NCI-H2081 (cell line): ENCODE results near the gene ANKDD1B.

Experiments used
- DNase-seq, 2 experiments: peaks; one replicate each; lab custom pipeline; 2025; lab: John Stamatoyannopoulos, UW

ANKDD1B gene

GRCh38 chr5:75707911-75708509 is 96.8 kb downstream of the ANKDD1B start:
- DNase-seq, result no peak

- DNase-seq, result no peak
These were observed 99.4 kb downstream of the ANKDD1B start for GRCh38 chr5:75710637-75711036.

DNA sequence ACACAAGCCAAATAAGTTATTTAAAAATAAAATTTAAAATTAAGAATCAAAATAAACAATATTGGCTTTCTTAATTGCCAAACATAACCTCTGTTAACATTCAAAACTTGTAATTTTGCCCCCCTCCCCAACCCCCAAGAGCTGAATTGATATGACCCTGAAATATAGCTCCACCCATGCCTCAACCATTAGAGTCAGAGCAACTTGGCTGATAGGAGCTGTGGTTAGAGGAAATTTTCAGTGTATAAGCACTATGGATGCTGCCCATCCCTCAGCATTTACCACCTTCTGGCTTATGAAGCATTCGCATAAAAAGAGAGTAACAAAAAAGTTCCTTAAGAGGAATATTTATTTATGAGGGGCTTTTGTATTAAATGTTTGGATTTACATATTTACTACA is 99.9 kb downstream of the ANKDD1B start:
- no peak for DNase-seq

GRCh38 chr5:75712091-75712490 is 100.8 kb downstream of the ANKDD1B start:
- no peak for DNase-seq

DNA sequence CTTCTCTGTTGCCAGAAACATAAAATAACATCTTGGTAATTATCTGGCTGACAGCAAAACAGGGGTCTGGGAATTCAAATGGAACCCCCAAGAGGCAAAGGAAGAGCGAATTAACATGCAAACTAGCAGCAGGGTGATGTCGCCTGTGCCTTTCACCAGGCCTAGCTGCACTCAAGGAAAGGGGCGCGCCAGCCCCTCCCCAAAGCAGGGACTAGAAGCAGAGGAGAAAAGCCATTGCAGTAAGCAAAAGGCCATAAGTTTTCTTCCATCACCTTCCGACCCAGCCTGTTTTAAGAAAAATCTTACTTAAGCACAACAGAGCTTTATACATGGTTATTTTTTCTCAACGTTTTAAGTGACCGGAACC is 105.4 kb downstream of the ANKDD1B start:
- peak in 1 of 2 experiments; percentile 25 for DNase-seq

DNA sequence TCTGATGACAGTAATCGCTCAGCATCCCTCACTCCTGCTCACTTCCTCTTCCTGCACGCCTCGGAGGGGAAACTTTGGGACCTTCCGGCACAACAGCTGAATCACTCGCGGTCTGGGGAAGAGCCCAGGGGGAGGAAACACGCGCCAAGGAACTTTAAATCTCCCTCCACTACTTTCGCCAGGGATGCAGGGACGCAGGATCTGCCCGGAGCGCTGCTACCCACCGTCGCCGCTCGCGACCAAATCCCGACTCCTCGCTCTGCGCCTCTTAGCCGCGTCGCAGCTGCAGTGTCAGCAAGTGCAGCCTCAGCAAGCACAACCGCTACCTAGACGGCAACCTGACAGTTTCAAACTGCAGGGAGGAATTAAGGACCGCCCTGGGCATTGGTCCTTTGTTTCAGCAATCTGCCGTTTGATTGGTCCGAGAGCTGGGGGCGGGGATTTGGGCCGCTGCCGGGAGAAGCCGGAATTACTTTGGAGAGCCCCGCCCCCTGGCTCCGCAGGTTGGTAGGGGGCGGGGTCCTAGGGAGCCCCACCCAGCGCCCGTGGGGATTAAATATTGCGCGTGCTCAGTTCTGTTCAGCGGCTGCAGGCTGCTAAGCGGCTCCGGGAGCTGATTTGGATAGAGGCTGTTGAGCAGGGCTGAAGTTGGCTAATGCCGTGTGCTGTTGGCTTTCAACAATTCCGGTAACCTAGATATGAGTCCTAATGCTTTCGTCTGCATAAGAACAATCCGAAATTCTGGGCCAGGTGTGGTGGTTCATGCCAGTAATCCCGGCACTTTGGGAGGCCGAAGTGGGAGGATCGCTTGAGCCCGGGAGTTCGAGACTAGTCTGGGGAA is 106.0 kb downstream of the ANKDD1B start, which contains the start of gene POC5:
Gene POC5 (minus strand): TSS at position 356 of the 841 bp plus-strand sequence. CDS start 4,500 bp downstream, outside the sequence.
- peak; percentile 92 to 94 for DNase-seq

DNA sequence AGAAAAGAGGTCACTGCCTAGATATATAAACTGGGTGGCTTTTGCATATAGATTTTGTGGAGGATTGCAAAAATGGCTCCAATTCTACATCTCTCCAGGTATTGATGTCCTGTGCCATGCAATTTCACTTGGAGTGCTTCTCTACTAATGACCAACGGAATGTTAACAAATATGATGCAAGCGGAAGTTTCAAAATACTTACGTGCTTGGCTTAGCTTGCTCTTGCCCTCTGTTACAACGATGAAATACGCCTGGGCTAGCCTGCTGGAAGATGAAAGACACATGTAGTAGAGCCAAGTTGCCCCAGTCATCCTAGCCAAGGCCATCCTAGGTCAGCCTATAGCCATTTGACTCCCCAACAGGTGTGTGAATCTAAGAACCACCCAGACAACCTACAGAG is 109.6 kb downstream of the ANKDD1B start:
- DNase-seq, result no peak
